IMR-90 (cell line): ENCODE data around the gene AMDHD2.
"Not testable (repeated sequence)": the region's sequence is repeated elsewhere in the genome, so short reads cannot be mapped to it uniquely, and the experiment has no call there.

ENCODE experiments used
- CEBPB ChIP-seq: IDR thresholded peaks from 2 replicates; pipeline ENCODE4 v1.6.1; 2012; ENCODE audit warnings: low read depth, low read length, improper control_type of control experiment
- CHD1 ChIP-seq: IDR thresholded peaks from 2 replicates; pipeline ENCODE4 v1.6.1; 2012; ENCODE audit warnings: low read depth, low read length, improper control_type of control experiment
- FOS ChIP-seq: fragments of 150-350 bp; IDR thresholded peaks from 2 replicates; pipeline ENCODE4 v1.6.1; 2016; ENCODE audit warnings: low read depth, low read length
- MAZ ChIP-seq: IDR thresholded peaks from 2 replicates; pipeline ENCODE4 v1.6.1; 2012; ENCODE audit warnings: low read depth, mild to moderate bottlenecking, low read length, improper control_type of control experiment, moderate library complexity, borderline replicate concordance
- MXI1 ChIP-seq: IDR thresholded peaks from 2 replicates; pipeline ENCODE4 v1.6.1; 2012; ENCODE audit warnings: low read depth, mild to moderate bottlenecking, low read length, moderate library complexity, borderline replicate concordance
- NFE2L2 ChIP-seq: fragments of 150-350 bp; IDR thresholded peaks from 2 replicates; pipeline ENCODE4 v1.6.1; 2016; ENCODE audit warnings: low read depth, mild to moderate bottlenecking, low read length
- POLR2A ChIP-seq: IDR thresholded peaks from 2 replicates; pipeline ENCODE4 v1.6.1; 2012; ENCODE audit warnings: mild to moderate bottlenecking, low read depth, low read length
- RAD21 ChIP-seq: IDR thresholded peaks from 2 replicates; pipeline ENCODE4 v1.6.1; 2012; ENCODE audit warnings: low read length, improper control_type of control experiment
- RCOR1 ChIP-seq: IDR thresholded peaks from 2 replicates; pipeline ENCODE4 v1.6.1; 2012; ENCODE audit warnings: mild to moderate bottlenecking, low read length, improper control_type of control experiment; ENCODE audit not compliant: insufficient replicate concordance
- RFX5 ChIP-seq: IDR thresholded peaks from 2 replicates; pipeline ENCODE4 v1.8.0; 2012; ENCODE audit warnings: low read depth, mild to moderate bottlenecking, low read length, moderate library complexity
- SMC3 ChIP-seq: fragments of 150-350 bp; IDR thresholded peaks from 2 replicates; pipeline ENCODE4 v1.6.1; 2016; ENCODE audit warnings: low read depth, mild to moderate bottlenecking, antibody characterized with exemption, low read length, moderate library complexity
- TF ChIP-seq, protein P1 (sequence below): conservative IDR thresholded peaks from 2 replicates; pipeline ENCODE4 v1.5.1; 2012; ENCODE audit warnings: mild to moderate bottlenecking, low read depth, low read length, improper control_type of control experiment
- TF ChIP-seq, protein P2 (sequence below): fragments of 150-350 bp; IDR thresholded peaks from 2 replicates; pipeline ENCODE4 v1.6.1; 2017; ENCODE audit warnings: mild to moderate bottlenecking, antibody characterized with exemption, low read length, low read depth

DNA sequence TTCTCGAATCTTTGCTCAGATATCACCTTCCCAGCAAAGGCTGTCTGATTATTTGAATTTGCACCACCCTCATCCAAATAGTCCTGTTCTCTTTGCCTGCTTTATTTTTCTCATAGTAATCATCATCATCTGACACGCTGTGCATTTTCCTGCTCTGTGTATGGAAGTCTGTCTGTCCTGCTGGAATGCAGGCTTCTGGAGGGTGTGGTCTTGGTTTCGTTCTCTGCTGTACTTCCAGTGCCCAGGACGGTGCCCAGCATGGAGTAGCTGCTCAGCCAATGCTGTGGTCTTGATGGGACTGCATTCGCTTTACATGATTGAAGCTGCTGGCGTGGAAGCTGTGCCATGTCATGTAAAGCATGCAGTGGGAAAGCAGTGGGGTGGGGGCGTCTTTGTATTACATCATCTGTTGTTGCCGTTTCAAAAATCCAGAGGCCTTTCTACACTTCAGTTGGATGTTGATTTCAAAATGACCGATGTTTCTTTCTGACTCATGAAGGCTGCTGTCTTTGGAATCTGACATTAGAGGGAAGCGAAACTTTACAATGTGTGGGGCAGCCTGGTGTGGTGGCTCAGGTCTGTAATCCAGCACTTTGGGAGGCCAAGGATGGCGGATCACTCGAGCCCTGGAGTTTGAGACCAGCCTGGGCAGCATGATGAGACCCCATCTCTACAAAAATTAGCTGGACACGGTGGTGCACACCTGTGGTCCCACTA, 34.7 kb downstream of the AMDHD2 start:
- TF ChIP-seq, protein P1, sequence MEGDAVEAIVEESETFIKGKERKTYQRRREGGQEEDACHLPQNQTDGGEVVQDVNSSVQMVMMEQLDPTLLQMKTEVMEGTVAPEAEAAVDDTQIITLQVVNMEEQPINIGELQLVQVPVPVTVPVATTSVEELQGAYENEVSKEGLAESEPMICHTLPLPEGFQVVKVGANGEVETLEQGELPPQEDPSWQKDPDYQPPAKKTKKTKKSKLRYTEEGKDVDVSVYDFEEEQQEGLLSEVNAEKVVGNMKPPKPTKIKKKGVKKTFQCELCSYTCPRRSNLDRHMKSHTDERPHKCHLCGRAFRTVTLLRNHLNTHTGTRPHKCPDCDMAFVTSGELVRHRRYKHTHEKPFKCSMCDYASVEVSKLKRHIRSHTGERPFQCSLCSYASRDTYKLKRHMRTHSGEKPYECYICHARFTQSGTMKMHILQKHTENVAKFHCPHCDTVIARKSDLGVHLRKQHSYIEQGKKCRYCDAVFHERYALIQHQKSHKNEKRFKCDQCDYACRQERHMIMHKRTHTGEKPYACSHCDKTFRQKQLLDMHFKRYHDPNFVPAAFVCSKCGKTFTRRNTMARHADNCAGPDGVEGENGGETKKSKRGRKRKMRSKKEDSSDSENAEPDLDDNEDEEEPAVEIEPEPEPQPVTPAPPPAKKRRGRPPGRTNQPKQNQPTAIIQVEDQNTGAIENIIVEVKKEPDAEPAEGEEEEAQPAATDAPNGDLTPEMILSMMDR = not testable (repeated sequence)
- TF ChIP-seq, protein P2, sequence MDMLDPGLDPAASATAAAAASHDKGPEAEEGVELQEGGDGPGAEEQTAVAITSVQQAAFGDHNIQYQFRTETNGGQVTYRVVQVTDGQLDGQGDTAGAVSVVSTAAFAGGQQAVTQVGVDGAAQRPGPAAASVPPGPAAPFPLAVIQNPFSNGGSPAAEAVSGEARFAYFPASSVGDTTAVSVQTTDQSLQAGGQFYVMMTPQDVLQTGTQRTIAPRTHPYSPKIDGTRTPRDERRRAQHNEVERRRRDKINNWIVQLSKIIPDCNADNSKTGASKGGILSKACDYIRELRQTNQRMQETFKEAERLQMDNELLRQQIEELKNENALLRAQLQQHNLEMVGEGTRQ = not testable (repeated sequence)
- not testable (repeated sequence) for TF ChIP-seq NFE2L2, MAZ, POLR2A, RAD21, CHD1, SMC3, MXI1, FOS, CEBPB, RFX5, RCOR1
